T-cell (primary cell): Measurements from ENCODE around the gene PLA2G12B. TPM values are rescaled to one million over a fixed set of nuclear protein-coding genes. Genes with fewer than 3 reads are reported as not detected.
"Not testable (repeated sequence)": the region's sequence is repeated elsewhere in the genome, so short reads cannot be mapped to it uniquely, and the experiment has no call there.

ENCODE experiments used
- ATAC-seq, 4 experiments: fragments of 200-7000 bp in 3 of 4; fragments of 150-1000 bp in 1 of 4; cut with Tn5 transposase; replicated peaks in 1 of 4; 1 replicate in 3 of 4; 2 replicates in 1 of 4; pipeline ENCODE4 v1.10.0; 2021; ENCODE audit warnings: moderate library complexity in 3 of 4, mild to moderate bottlenecking in 2 of 4, moderate number of reproducible peaks in 1 of 4
- CTCF ChIA-PET, 2 donors: fragments of 300-600 bp; sonication (Branson Sonifier 250); formaldehyde crosslinking; loops; one replicate each; lab custom pipeline; 2022; ENCODE audit warnings: antibody characterized with exemption in 2 of 2; lab: Charles Lee
- POLR2A ChIA-PET, 2 donors: fragments of 300-600 bp; sonication (Branson Sonifier 250); formaldehyde crosslinking; loops; one replicate each; lab custom pipeline; 2022; ENCODE audit warnings: antibody characterized with exemption in 2 of 2; lab: Charles Lee
- DNase-seq, 35 experiments: peaks; one replicate each; pipeline versions ENCODE4 v3.0.0 to v3.0.0-alpha.2; 2013 to 2023
- H3K27ac ChIP-seq: one replicate; pipeline ENCODE4 v1.5.1; 2013; ENCODE audit warnings: low read length
- H3K27me3 ChIP-seq, 2 experiments: replicated peaks in 1 of 2; 1 replicate in 1 of 2; 2 replicates in 1 of 2; pipeline versions ENCODE4 v1.6.1 to v1.7.0; 2013; ENCODE audit warnings: low read length in 1 of 2, mixed read lengths in 1 of 2; ENCODE audit not compliant: control insufficient read depth in 2 of 2, insufficient read depth in 2 of 2; ENCODE audit errors: extremely low read depth in 1 of 2
- H3K36me3 ChIP-seq, 2 donors: 1 replicate in 1 of 2; 2 replicates in 1 of 2; pipeline versions ENCODE4 v1.6.1 to v1.7.0; 2013; ENCODE audit warnings: low read length in 1 of 2; ENCODE audit not compliant: control insufficient read depth in 2 of 2, insufficient read depth in 1 of 2; ENCODE audit errors: extremely low read depth in 1 of 2
- H3K4me1 ChIP-seq, 2 experiments: 1 replicate in 1 of 2; 2 replicates in 1 of 2; pipeline versions ENCODE4 v1.6.1 to v1.7.0; 2013; ENCODE audit warnings: low read length in 2 of 2, mixed read lengths in 1 of 2; ENCODE audit not compliant: insufficient read depth in 2 of 2, control insufficient read depth in 1 of 2; ENCODE audit errors: extremely low read depth in 1 of 2
- H3K4me3 ChIP-seq, 2 donors: 1 replicate in 1 of 2; 2 replicates in 1 of 2; pipeline versions ENCODE4 v1.5.1 to v1.7.0; 2013; ENCODE audit warnings: mild to moderate bottlenecking in 2 of 2, low read length in 1 of 2, moderate library complexity in 1 of 2; ENCODE audit not compliant: control insufficient read depth in 1 of 2; ENCODE audit errors: extremely low read depth in 1 of 2
- H3K9me3 ChIP-seq: 2 replicates; pipeline ENCODE4 v1.7.0; 2013
- H3K27ac Mint-ChIP-seq, 2 donors: one replicate each; pipeline ENCODE4 v1.8.0; 2020 to 2021; ENCODE audit warnings: mild to moderate bottlenecking in 2 of 2, mixed read lengths in 2 of 2
- H3K27me3 Mint-ChIP-seq, 2 donors: one replicate each; pipeline ENCODE4 v1.8.0; 2021 to 2022; ENCODE audit warnings: mixed read lengths in 2 of 2
- H3K36me3 Mint-ChIP-seq: one replicate; pipeline ENCODE4 v1.8.0; 2021; ENCODE audit warnings: mixed read lengths
- H3K4me1 Mint-ChIP-seq, 3 donors: one replicate each; pipeline ENCODE4 v1.8.0; 2020 to 2022; ENCODE audit warnings: mixed read lengths in 3 of 3, mild to moderate bottlenecking in 1 of 3
- H3K4me3 Mint-ChIP-seq, 3 donors: one replicate each; pipeline ENCODE4 v1.8.0; 2020 to 2022; ENCODE audit warnings: mild to moderate bottlenecking in 3 of 3, mixed read lengths in 3 of 3, moderate library complexity in 3 of 3
- H3K9me3 Mint-ChIP-seq, 3 donors: one replicate each; pipeline ENCODE4 v1.8.0; 2020 to 2022; ENCODE audit warnings: mixed read lengths in 3 of 3
- WGBS: methylation state at CpG from one replicate; pipeline ENCODE4 v1.1.5; 2013; ENCODE audit warnings: missing lambda C conversion rate; ENCODE audit not compliant: insufficient coverage; 5-methylcytosine and 5-hydroxymethylcytosine counted together
- total RNA-seq, 35 experiments: library from RNA in 6 of 35; stranded (reverse) in 6 of 35; fragments of 120-200 nt in 1 of 35; gene quantifications; one replicate each; pipeline versions ENCODE4 v1.2.1 to v1.2.4 and lab custom pipeline; 2013 to 2026

The PLA2G12B gene
- total RNA-seq, 5 donors from 2014 or later (not counting 1 experiment from before 2014, with no cell fraction given), result not detected

DNA sequence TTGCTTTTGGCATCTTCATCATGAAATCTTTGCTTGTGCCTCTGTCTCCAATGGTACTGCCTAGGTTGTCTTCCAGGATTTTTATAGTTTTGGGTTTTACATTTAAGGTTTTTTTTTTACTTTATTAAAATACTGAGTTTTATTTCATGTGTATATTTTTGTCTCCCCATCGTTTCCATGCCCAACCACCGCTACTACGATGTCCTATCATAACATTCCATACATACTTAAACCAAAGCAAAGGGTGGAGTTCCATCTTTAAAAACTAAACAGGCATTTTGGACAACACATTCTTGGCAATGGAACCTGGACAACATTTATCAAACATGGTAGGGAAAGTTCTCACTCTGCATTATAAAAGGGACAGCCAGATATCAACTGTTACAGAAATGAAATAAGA is 37.4 kb downstream of the PLA2G12B start:
- H3K4me1 Mint-ChIP-seq, H3K36me3 ChIP-seq, ATAC-seq, H3K9me3 ChIP-seq, H3K4me3 ChIP-seq, H3K36me3 Mint-ChIP-seq, H3K27ac Mint-ChIP-seq, H3K27ac ChIP-seq, CTCF ChIA-PET, H3K4me1 ChIP-seq, H3K4me3 Mint-ChIP-seq, POLR2A ChIA-PET, H3K27me3 ChIP-seq, DNase-seq: not testable (repeated sequence)
- Mint-ChIP-seq H3K27me3 (peaks cover 9 to 18% of the 10 kb centered on the region in 2 donors), H3K9me3 (peaks cover 12 to 17% (median 15%) of the 10 kb centered on the region in 3 donors)
- WGBS, result no CpG with 5 or more reads among the region's 3 CpGs

DNA sequence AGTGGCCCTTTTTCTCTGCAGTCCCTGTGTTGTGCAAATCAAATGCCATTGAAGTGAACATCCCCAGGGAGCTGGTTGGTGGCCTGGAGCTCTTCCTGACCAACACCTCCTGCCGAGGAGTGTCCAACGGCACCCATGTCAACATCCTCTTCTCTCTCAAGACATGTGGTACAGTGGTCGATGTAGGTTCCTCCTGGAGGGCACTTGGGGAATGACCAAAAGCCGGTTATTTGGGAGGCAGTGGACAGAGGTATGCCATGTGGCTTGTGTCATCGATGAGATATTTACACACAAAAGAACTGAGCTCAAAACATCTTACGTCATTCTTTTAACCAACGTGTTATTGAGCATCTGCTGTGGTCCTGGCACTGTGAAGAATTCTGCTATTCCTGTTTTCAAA is 41.3 kb downstream of the PLA2G12B start:
- Histone ChIP-seq H3K4me3 (no peak overlapping the region), H3K27me3 (peaks cover 0 to 4% of the 10 kb centered on the region in 2 experiments), H3K36me3 (no peaks in the 10 kb centered on the region), H3K4me1 (no peaks in the 10 kb centered on the region), H3K9me3 (no peaks in the 10 kb centered on the region), H3K27ac (no peak overlapping the region)
- Mint-ChIP-seq H3K4me1 (no peaks in the 10 kb centered on the region), H3K27me3 (no peaks in the 10 kb centered on the region), H3K4me3 (no peak overlapping the region), H3K27ac (no peak overlapping the region), H3K9me3 (no peaks in the 10 kb centered on the region), H3K36me3 (no peaks in the 10 kb centered on the region)
- DNase-seq (no peak), ATAC-seq (no peak)
- CTCF ChIA-PET, result no interaction called here
- 90% methylated on average over 4 of the region's 7 CpGs for WGBS
- POLR2A ChIA-PET, result no interaction called here

DNA sequence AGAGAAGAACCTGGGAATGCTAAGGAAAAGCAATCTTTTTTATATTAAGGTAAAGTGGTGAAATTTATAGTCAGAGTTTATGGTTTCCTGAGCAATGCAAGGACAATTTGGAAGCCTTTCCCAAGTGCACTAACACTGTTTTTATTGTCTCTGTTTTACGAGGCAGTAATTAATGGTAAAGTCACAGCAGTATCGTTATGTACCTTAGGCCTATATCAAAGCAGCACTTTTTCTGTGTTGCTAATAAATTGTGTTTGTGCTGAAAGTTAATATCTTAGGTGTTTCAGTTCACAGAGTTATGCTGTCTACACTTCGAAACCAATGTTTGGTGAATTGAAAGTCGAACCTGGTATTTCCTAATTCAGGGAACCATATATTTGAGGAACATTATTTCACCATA is 41.9 kb downstream of the PLA2G12B start:
- Histone ChIP-seq H3K27me3 (peaks cover 0 to 4% of the 10 kb centered on the region in 2 experiments), H3K36me3 (no peaks in the 10 kb centered on the region), H3K4me3 (no peak overlapping the region), H3K27ac (no peak overlapping the region), H3K9me3 (no peaks in the 10 kb centered on the region), H3K4me1 (no peaks in the 10 kb centered on the region)
- ChIA-PET POLR2A (no interaction called here), CTCF (no interaction called here)
- DNase-seq, result no peak
- no peaks in the 10 kb centered on the region for H3K9me3 Mint-ChIP-seq
- H3K27me3 Mint-ChIP-seq, result no peaks in the 10 kb centered on the region
- no peaks in the 10 kb centered on the region for H3K4me1 Mint-ChIP-seq
- H3K27ac Mint-ChIP-seq, result no peak overlapping the region
- H3K4me3 Mint-ChIP-seq, result no peak overlapping the region
- H3K36me3 Mint-ChIP-seq, result no peaks in the 10 kb centered on the region
- WGBS, result 100% methylated on average over 1 of the region's 4 CpGs
- no peak for ATAC-seq

DNA sequence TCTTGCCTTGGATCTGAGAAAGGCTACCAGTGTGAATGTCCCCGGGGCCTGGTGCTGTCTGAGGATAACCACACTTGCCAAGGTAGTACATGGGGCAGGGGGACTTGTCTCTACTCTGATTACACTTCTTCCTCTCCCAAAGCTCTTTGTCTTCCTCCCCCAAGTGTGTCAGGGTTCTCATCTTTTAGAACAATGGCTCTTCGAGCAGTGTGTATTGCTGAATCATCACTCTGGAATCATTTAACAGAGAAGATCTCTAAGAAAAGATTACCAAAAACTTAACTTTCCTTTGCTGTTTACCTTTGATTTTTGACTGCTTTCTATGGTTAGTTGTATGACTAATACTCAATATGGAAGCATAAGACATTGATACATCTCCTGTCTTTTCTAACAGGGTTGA is 42.8 kb downstream of the PLA2G12B start:
- Histone ChIP-seq H3K4me1 (no peaks in the 10 kb centered on the region), H3K36me3 (no peaks in the 10 kb centered on the region), H3K9me3 (no peaks in the 10 kb centered on the region), H3K4me3 (no peak overlapping the region), H3K27ac (no peak overlapping the region), H3K27me3 (peaks cover 0 to 4% of the 10 kb centered on the region in 2 experiments)
- no peaks in the 10 kb centered on the region for H3K9me3 Mint-ChIP-seq
- ChIA-PET POLR2A (no interaction called here), CTCF (no interaction called here)
- H3K27me3 Mint-ChIP-seq, result no peaks in the 10 kb centered on the region
- WGBS, result no CpG with 5 or more reads among the region's 2 CpGs
- no peak overlapping the region for H3K4me3 Mint-ChIP-seq
- H3K27ac Mint-ChIP-seq, result no peak overlapping the region
- ATAC-seq, result no peak
- DNase-seq, result no peak
- no peaks in the 10 kb centered on the region for H3K36me3 Mint-ChIP-seq
- no peaks in the 10 kb centered on the region for H3K4me1 Mint-ChIP-seq

DNA sequence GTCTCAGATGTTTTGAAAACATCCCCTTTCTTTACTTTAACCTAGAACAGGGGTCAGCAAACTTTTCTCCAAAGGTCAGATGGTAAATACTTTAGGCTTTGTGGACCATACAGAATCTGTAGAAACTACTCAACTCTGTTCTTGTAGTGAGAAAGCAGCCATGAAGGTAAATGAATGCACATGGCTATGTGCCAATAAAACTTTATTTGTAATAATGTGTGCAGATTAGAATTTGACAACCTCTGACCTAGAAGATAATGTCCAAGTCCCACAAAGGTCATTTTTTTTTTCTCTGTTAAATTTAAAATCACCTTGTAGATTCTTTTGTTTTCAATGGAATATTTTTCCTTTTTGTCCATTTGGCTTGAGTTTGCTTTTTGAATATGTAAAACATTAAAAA is 43.9 kb downstream of the PLA2G12B start:
- Histone ChIP-seq H3K4me3 (no peak overlapping the region), H3K27ac (no peak overlapping the region), H3K4me1 (no peaks in the 10 kb centered on the region), H3K9me3 (no peaks in the 10 kb centered on the region), H3K36me3 (no peaks in the 10 kb centered on the region), H3K27me3 (peaks cover 0 to 4% of the 10 kb centered on the region in 2 experiments)
- Mint-ChIP-seq H3K4me3 (no peak overlapping the region), H3K9me3 (no peaks in the 10 kb centered on the region), H3K4me1 (no peaks in the 10 kb centered on the region), H3K36me3 (no peaks in the 10 kb centered on the region), H3K27me3 (no peaks in the 10 kb centered on the region), H3K27ac (no peak overlapping the region)
- DNase-seq (no peak), ATAC-seq (no peak)
- ChIA-PET POLR2A (no interaction called here), CTCF (no interaction called here)

DNA sequence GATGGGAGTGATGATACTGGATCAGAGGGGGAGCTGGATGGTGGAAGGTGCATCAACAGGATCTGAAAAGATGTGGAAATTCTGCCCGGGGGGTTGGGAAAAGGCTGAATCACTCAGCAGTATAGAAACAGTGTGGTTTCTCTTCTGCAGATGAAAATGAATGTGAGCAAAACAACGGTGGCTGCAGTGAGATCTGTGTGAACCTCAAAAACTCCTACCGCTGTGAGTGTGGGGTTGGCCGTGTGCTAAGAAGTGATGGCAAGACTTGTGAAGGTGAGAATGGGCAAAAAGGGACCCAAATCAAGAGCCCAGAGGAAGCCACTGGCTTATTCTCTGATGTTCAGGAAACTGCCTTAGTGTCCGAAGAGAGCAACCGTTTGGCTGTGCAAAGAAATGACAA is 48.2 kb downstream of the PLA2G12B start:
- H3K27ac Mint-ChIP-seq, result no peak overlapping the region
- no peak overlapping the region for H3K4me3 ChIP-seq
- WGBS, result 78% methylated on average over 6 of the region's 6 CpGs
- no peaks in the 10 kb centered on the region for H3K9me3 Mint-ChIP-seq
- ChIA-PET POLR2A (interaction anchor here in 1 of 2 donors (0.6 kb wide), 1 partner anchor 20 kb away, joined by 3 read pairs; no protein-coding TSS in a partner anchor), CTCF (no interaction called here)
- H3K4me1 Mint-ChIP-seq, result no peaks in the 10 kb centered on the region
- H3K4me1 ChIP-seq, result no peaks in the 10 kb centered on the region
- H3K27me3 Mint-ChIP-seq, result no peaks in the 10 kb centered on the region
- no peaks in the 10 kb centered on the region for H3K36me3 Mint-ChIP-seq
- H3K9me3 ChIP-seq, result no peaks in the 10 kb centered on the region
- no peak for ATAC-seq
- no peak overlapping the region for H3K4me3 Mint-ChIP-seq
- no peak overlapping the region for H3K27ac ChIP-seq
- no peak for DNase-seq
- peaks cover 0 to 8% of the 10 kb centered on the region in 2 experiments for H3K27me3 ChIP-seq
- no peaks in the 10 kb centered on the region for H3K36me3 ChIP-seq

DNA sequence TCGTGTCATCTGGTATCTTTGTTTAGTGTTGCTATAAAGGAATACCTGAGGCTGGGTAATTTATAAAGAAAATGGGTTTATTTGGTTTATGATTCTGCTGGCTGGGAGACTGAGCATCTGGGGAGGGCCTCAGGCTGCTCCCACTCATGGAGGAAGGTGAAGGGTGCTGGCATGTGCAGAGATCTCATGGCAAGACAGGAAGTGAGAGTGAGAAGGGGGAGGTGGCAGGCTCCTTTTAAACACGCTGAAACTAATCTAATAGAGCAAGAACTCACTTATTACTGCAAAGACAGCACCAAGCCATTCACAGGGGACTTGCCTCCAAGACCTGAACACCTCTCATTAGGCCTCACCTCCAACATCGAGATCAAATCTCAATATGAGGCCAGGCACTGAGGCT is 49.8 kb downstream of the PLA2G12B start:
- no peak overlapping the region for H3K27ac Mint-ChIP-seq
- Histone ChIP-seq H3K27ac (no peak overlapping the region), H3K4me1 (no peaks in the 10 kb centered on the region), H3K36me3 (no peaks in the 10 kb centered on the region), H3K9me3 (no peaks in the 10 kb centered on the region), H3K4me3 (no peak overlapping the region), H3K27me3 (peaks cover 0 to 9% of the 10 kb centered on the region in 2 experiments)
- no peaks in the 10 kb centered on the region for H3K4me1 Mint-ChIP-seq
- no peak for DNase-seq
- WGBS, result 87% methylated on average over 2 of the region's 3 CpGs
- H3K27me3 Mint-ChIP-seq, result peaks cover 0 to 2% of the 10 kb centered on the region in 2 donors
- no peaks in the 10 kb centered on the region for H3K9me3 Mint-ChIP-seq
- no peak for ATAC-seq
- H3K4me3 Mint-ChIP-seq, result no peak overlapping the region
- no peaks in the 10 kb centered on the region for H3K36me3 Mint-ChIP-seq
- ChIA-PET POLR2A (no interaction called here), CTCF (no interaction called here)
